Astrocyte (in vitro differentiated cells and primary cell): ENCODE measurements around the gene MYB. TPM values are rescaled to one million over a fixed set of nuclear protein-coding genes. Genes with fewer than 3 reads are reported as not detected.
A peak's percentile ranks its signal among the peaks of the same experiment; 100 is the strongest.
"Not testable (repeated sequence)": the region's sequence is repeated elsewhere in the genome, so short reads cannot be mapped to it uniquely, and the experiment has no call there.

Experiments used
- DNase-seq: peaks from one replicate; pipeline ENCODE4 v3.0.0-alpha.2; 2010; ENCODE audit warnings: low read depth
- FAIRE-seq: peaks from 2 replicates; lab custom pipeline; 2011; peaks lifted over from hg19 to GRCh38; lab: Jason Lieb, UNC
- H2AFZ ChIP-seq: 2 replicates; pipeline ENCODE4 v1.6.0; 2012; ENCODE audit warnings: low read depth, low read length, inconsistent platforms
- H3K27ac ChIP-seq: 2 replicates; pipeline ENCODE4 v1.5.1; 2011; ENCODE audit warnings: low read depth, low read length, inconsistent platforms
- H3K27me3 ChIP-seq: 2 replicates; pipeline ENCODE4 v1.6.0; 2011; ENCODE audit warnings: low read length, inconsistent platforms; ENCODE audit not compliant: insufficient read depth
- H3K36me3 ChIP-seq: 2 replicates; pipeline ENCODE4 v1.5.1; 2011; ENCODE audit warnings: low read length, inconsistent platforms; ENCODE audit not compliant: insufficient read depth
- H3K4me1 ChIP-seq: 2 replicates; pipeline ENCODE4 v1.5.1; 2011; ENCODE audit warnings: low read length, inconsistent platforms; ENCODE audit not compliant: insufficient read depth
- H3K4me2 ChIP-seq: 2 replicates; pipeline ENCODE4 v1.6.0; 2012; ENCODE audit warnings: low read length, inconsistent platforms
- H3K4me3 ChIP-seq: 2 replicates; pipeline ENCODE4 v1.5.1; 2011; ENCODE audit warnings: low read depth, mild to moderate bottlenecking, low read length, inconsistent platforms; ENCODE audit not compliant: insufficient read depth
- H3K79me2 ChIP-seq: 2 replicates; pipeline ENCODE4 v1.6.0; 2012; ENCODE audit warnings: mild to moderate bottlenecking, low read length, inconsistent platforms; ENCODE audit not compliant: insufficient read depth
- H3K9ac ChIP-seq: 2 replicates; pipeline ENCODE4 v1.6.0; 2012; ENCODE audit warnings: mild to moderate bottlenecking, low read length, inconsistent platforms
- H3K9me3 ChIP-seq: 2 replicates; pipeline ENCODE4 v1.5.1; 2012; ENCODE audit warnings: low read depth, mild to moderate bottlenecking, low read length, inconsistent platforms; ENCODE audit not compliant: insufficient read depth
- H4K20me1 ChIP-seq: 2 replicates; pipeline ENCODE4 v1.6.0; 2012; ENCODE audit warnings: low read length, inconsistent platforms; ENCODE audit not compliant: insufficient read depth
- H3K27ac Mint-ChIP-seq: one replicate; pipeline ENCODE4 v1.8.0; 2021; ENCODE audit warnings: mild to moderate bottlenecking, mixed read lengths; ENCODE audit not compliant: unreplicated experiment
- H3K27me3 Mint-ChIP-seq: one replicate; pipeline ENCODE4 v1.8.0; 2021; ENCODE audit warnings: low read depth, mixed read lengths; ENCODE audit not compliant: unreplicated experiment
- H3K36me3 Mint-ChIP-seq: one replicate; pipeline ENCODE4 v1.8.0; 2021; ENCODE audit warnings: low read depth, mixed read lengths; ENCODE audit not compliant: unreplicated experiment
- H3K4me1 Mint-ChIP-seq: one replicate; pipeline ENCODE4 v1.8.0; 2021; ENCODE audit warnings: low read depth, mixed read lengths; ENCODE audit not compliant: unreplicated experiment
- H3K4me3 Mint-ChIP-seq: one replicate; pipeline ENCODE4 v1.8.0; 2021; ENCODE audit warnings: mild to moderate bottlenecking, moderate library complexity, mixed read lengths; ENCODE audit not compliant: unreplicated experiment
- H3K9me3 Mint-ChIP-seq: one replicate; pipeline ENCODE4 v1.8.0; 2021; ENCODE audit warnings: mild to moderate bottlenecking, mixed read lengths; ENCODE audit not compliant: unreplicated experiment
- CTCF ChIP-seq: IDR thresholded peaks from 2 replicates; pipeline ENCODE4 v1.5.1; 2011; ENCODE audit warnings: low read depth, mild to moderate bottlenecking, inconsistent platforms, low read length, moderate library complexity; ENCODE audit not compliant: insufficient read depth
- EZH2 ChIP-seq: IDR thresholded peaks from 2 replicates; pipeline ENCODE4 v1.6.1; 2012; ENCODE audit warnings: mild to moderate bottlenecking, low read length, inconsistent platforms; ENCODE audit not compliant: insufficient read depth
- total RNA-seq: library from RNA; stranded (reverse); gene quantifications from 2 replicates; pipeline ENCODE4 v1.2.1, GENCODE V29; 2021

The MYB gene
- total RNA-seq, 1 donor from 2014 or later = not detected

- H3K27ac Mint-ChIP-seq = no peak overlapping the region
- H2AFZ ChIP-seq = peak overlapping the region; percentile 12
- DNase-seq = no peak
- no peak overlapping the region for H3K4me3 Mint-ChIP-seq
- FAIRE-seq = no peak
- H3K4me1 Mint-ChIP-seq = no peaks in the 10 kb centered on the region
- no peaks in the 10 kb centered on the region for H3K36me3 Mint-ChIP-seq
- no peaks in the 10 kb centered on the region for H3K79me2 ChIP-seq
- H3K9me3 Mint-ChIP-seq = peaks cover 2% of the 10 kb centered on the region
- no peaks in the 10 kb centered on the region for H4K20me1 ChIP-seq
- H3K4me2 ChIP-seq = no peak overlapping the region
- H3K4me1 ChIP-seq = no peaks in the 10 kb centered on the region
- H3K9ac ChIP-seq = no peak overlapping the region
- no peaks in the 10 kb centered on the region for H3K36me3 ChIP-seq
- H3K27me3 ChIP-seq = no peaks in the 10 kb centered on the region
- no peak overlapping the region for H3K27ac ChIP-seq
- no peaks in the 10 kb centered on the region for H3K9me3 ChIP-seq
- H3K27me3 Mint-ChIP-seq = no peaks in the 10 kb centered on the region
- TF ChIP-seq EZH2 (no peak), CTCF (no peak)
- H3K4me3 ChIP-seq = no peak overlapping the region
Measured at GRCh38 chr6:135243871-135244796, 63.0 kb downstream of the MYB start.

GRCh38 chr6:135244805-135245204, 63.7 kb downstream of the MYB start:
- peaks cover 2% of the 10 kb centered on the region for H3K9me3 Mint-ChIP-seq
- DNase-seq (no peak), FAIRE-seq (no peak)
- no peak overlapping the region for H3K4me3 Mint-ChIP-seq
- Histone ChIP-seq H3K4me3 (no peak overlapping the region), H3K9me3 (no peaks in the 10 kb centered on the region), H3K27ac (no peak overlapping the region), H3K36me3 (no peaks in the 10 kb centered on the region), H3K4me1 (no peaks in the 10 kb centered on the region), H3K9ac (no peak overlapping the region), H4K20me1 (no peaks in the 10 kb centered on the region), H3K4me2 (no peak overlapping the region), H3K27me3 (no peaks in the 10 kb centered on the region), H2AFZ (no peak overlapping the region), H3K79me2 (no peaks in the 10 kb centered on the region)
- peaks cover 2% of the 10 kb centered on the region for H3K4me1 Mint-ChIP-seq
- H3K27ac Mint-ChIP-seq = no peak overlapping the region
- TF ChIP-seq CTCF (no peak), EZH2 (no peak)
- H3K36me3 Mint-ChIP-seq = no peaks in the 10 kb centered on the region
- H3K27me3 Mint-ChIP-seq = no peaks in the 10 kb centered on the region

- H3K4me3 Mint-ChIP-seq, H3K79me2 ChIP-seq, H2AFZ ChIP-seq, H3K27me3 Mint-ChIP-seq, H3K9me3 Mint-ChIP-seq, H3K27ac Mint-ChIP-seq, H3K27ac ChIP-seq, H3K4me3 ChIP-seq, H3K9me3 ChIP-seq, H3K36me3 Mint-ChIP-seq, H3K9ac ChIP-seq, FAIRE-seq, H4K20me1 ChIP-seq, H3K4me2 ChIP-seq, H3K4me1 ChIP-seq, H3K36me3 ChIP-seq, DNase-seq, H3K27me3 ChIP-seq: not testable (repeated sequence)
- peaks cover 15% of the 10 kb centered on the region for H3K4me1 Mint-ChIP-seq
Measured at GRCh38 chr6:135246412-135247012, 65.4 kb downstream of the MYB start.
